HG03025 (cell line): ENCODE measurements around the gene DDI2.

Experiments
- ATAC-seq: cut with Tn5 transposase; IDR thresholded peaks from one replicate; pipeline ENCODE4 v1.9.1; 2021; ENCODE audit warnings: mild to moderate bottlenecking, moderate library complexity; ENCODE audit not compliant: unreplicated experiment, low FRiP score

Gene DDI2

GRCh38 chr1:15700508-15700907 is 83.2 kb downstream of the DDI2 start:
- ATAC-seq = no peak

- no peak for ATAC-seq
These were observed 84.5 kb downstream of the DDI2 start for GRCh38 chr1:15701784-15702183.

- ATAC-seq = no peak
These were observed 85.7 kb downstream of the DDI2 start for GRCh38 chr1:15702722-15703550.

GRCh38 chr1:15703562-15703961 is 86.3 kb downstream of the DDI2 start:
- no peak for ATAC-seq

GRCh38 chr1:15704526-15705183 is 87.4 kb downstream of the DDI2 start:
- ATAC-seq = no peak

GRCh38 chr1:15705184-15705566 is 87.9 kb downstream of the DDI2 start:
- ATAC-seq = no peak

- ATAC-seq = no peak
These were observed 89.5 kb downstream of the DDI2 start for GRCh38 chr1:15706751-15707150.

- no peak for ATAC-seq
These were observed 90.1 kb downstream of the DDI2 start for GRCh38 chr1:15707239-15707925.

- no peak for ATAC-seq
These were observed 91.4 kb downstream of the DDI2 start for GRCh38 chr1:15708486-15709137.

GRCh38 chr1:15709226-15709625 is 92.0 kb downstream of the DDI2 start:
- ATAC-seq = no peak

- ATAC-seq = no peak
These were observed 94.9 kb downstream of the DDI2 start for GRCh38 chr1:15712168-15712567.

- no peak for ATAC-seq
These were observed 97.3 kb downstream of the DDI2 start for GRCh38 chr1:15714406-15715136.

GRCh38 chr1:15717418-15718125 is 100.3 kb downstream of the DDI2 start:
- ATAC-seq = no peak

GRCh38 chr1:15718199-15718601 is 100.9 kb downstream of the DDI2 start:
- no peak for ATAC-seq
